ENCODE results near the gene KATNB1. TPM values are rescaled to one million over a fixed set of nuclear protein-coding genes. Genes with fewer than 3 reads are reported as not detected.

KATNB1 gene
- total RNA-seq, result 10 to 100 TPM in 3 of 4 donors, 1 to 10 TPM in 1; 6.4 to 21.5 (median 11.1) TPM

- Histone ChIP-seq H3K27me3 (no peaks in the 10 kb centered on the region), H3K36me3 (peaks cover 0 to 21% of the 10 kb centered on the region in 2 donors), H3K4me3 (peak within 1 kb of the TSS; percentile 90 to 94), H3K4me1 (peaks cover 0 to 28% (median 15%) of the 10 kb centered on the region in 3 donors), H3K27ac (peak within 1 kb of the TSS; percentile 86 to 90 (median 88)), H3K9me3 (no peaks in the 10 kb centered on the region)
- 0 to 2% methylated on average over 10 to 17 of the region's 35 CpGs for WGBS, 2 donors (ENCODE audit: low coverage in 1 of 2)
- ATAC-seq, result peak; percentile 23
- TF ChIP-seq CTCF (IDR thresholded peaks at IDR 0.05), result no peak
- TF ChIP-seq POLR2A (IDR thresholded peaks at IDR 0.05), result peak in 1 of 2 donors; percentile 20
Observed at GRCh38 chr16:57735755-57736418, at the start of gene KATNB1. TSS of gene KATNB1 (plus strand) at chr16:57735770. CDS start at chr16:57737244, 1,474 bp downstream.

GRCh38 chr16:57686577-57686976 lies 49.0 kb upstream of the KATNB1 start:
- WGBS, 2 donors (ENCODE audit: low coverage in 1 of 2), result 39 to 77% methylated on average over 3 to 4 of the region's 4 CpGs
- H3K36me3 ChIP-seq, result no peaks in the 10 kb centered on the region
- H3K27ac ChIP-seq, result no peak overlapping the region
- H3K4me1 ChIP-seq, result no peaks in the 10 kb centered on the region
- H3K9me3 ChIP-seq, result no peaks in the 10 kb centered on the region
- TF ChIP-seq POLR2AphosphoS5 (IDR thresholded peaks at IDR 0.05) (no peak), EP300 (IDR thresholded peaks at IDR 0.05) (no peak), CTCF (IDR thresholded peaks at IDR 0.05) (no peak), POLR2A (IDR thresholded peaks at IDR 0.05) (no peak)
- no peak for ATAC-seq
- H3K4me3 ChIP-seq, result no peak overlapping the region
- peaks cover 49% of the 10 kb centered on the region for H3K27me3 ChIP-seq

GRCh38 chr16:57687363-57687929 lies 48.1 kb upstream of the KATNB1 start:
- no peak for ATAC-seq
- H3K27ac ChIP-seq, result no peak overlapping the region
- peaks cover 43% of the 10 kb centered on the region for H3K27me3 ChIP-seq
- no peak overlapping the region for H3K4me3 ChIP-seq
- WGBS, 2 donors (ENCODE audit: low coverage in 1 of 2), result 80 to 86% methylated on average over 1 of the region's 3 CpGs
- no peaks in the 10 kb centered on the region for H3K9me3 ChIP-seq
- H3K36me3 ChIP-seq, result no peaks in the 10 kb centered on the region
- H3K4me1 ChIP-seq, result no peaks in the 10 kb centered on the region
- no peak for TF ChIP-seq POLR2A (IDR thresholded peaks at IDR 0.05)
- no peak for TF ChIP-seq POLR2AphosphoS5 (IDR thresholded peaks at IDR 0.05)
- no peak for TF ChIP-seq EP300 (IDR thresholded peaks at IDR 0.05)
- no peak for TF ChIP-seq CTCF (IDR thresholded peaks at IDR 0.05)

- Histone ChIP-seq H3K27me3 (peaks cover 41% of the 10 kb centered on the region), H3K36me3 (no peaks in the 10 kb centered on the region), H3K4me3 (no peak overlapping the region), H3K27ac (no peak overlapping the region), H3K9me3 (no peaks in the 10 kb centered on the region), H3K4me1 (no peaks in the 10 kb centered on the region)
- ATAC-seq, result no peak
- TF ChIP-seq POLR2AphosphoS5 (IDR thresholded peaks at IDR 0.05) (no peak), POLR2A (IDR thresholded peaks at IDR 0.05) (no peak), CTCF (IDR thresholded peaks at IDR 0.05) (no peak), EP300 (IDR thresholded peaks at IDR 0.05) (no peak)
- 47% methylated on average over 3 of the region's 4 CpGs; no CpG with 5 or more reads in 1 of the 2 donors for WGBS, 2 donors (ENCODE audit: low coverage in 1 of 2)
Observed at GRCh38 chr16:57688487-57688986, 47.0 kb upstream of the KATNB1 start.
